HEK293 (cell line): ENCODE results near the gene AK3.

Experiments used
- CTCF ChIA-PET: fragments of 350-600 bp; formaldehyde crosslinking; extraction: SDS; loops from one replicate; lab custom pipeline; 2021; ENCODE audit warnings: antibody characterized with exemption; lab: Yijun Ruan, JAX
- POLR2A ChIA-PET: fragments of 300-600 bp; formaldehyde crosslinking; extraction: SDS; loops from one replicate; lab custom pipeline; 2020; ENCODE audit warnings: antibody characterized with exemption, inconsistent platforms; lab: Yijun Ruan, JAX
- H3K27ac ChIP-seq: fragments of 200-500 bp; sonication (Bioruptor generic); 2 replicates; pipeline ENCODE4 v1.5.1; 2014; ENCODE audit warnings: low read depth, low read length, control low read depth, inconsistent platforms; ENCODE audit errors: extremely low read depth
- H3K36me3 ChIP-seq, 2 experiments: fragments of 200-500 bp in 1 of 2; sonication (Bioruptor generic) in 1 of 2; 1 replicate in 1 of 2; 2 replicates in 1 of 2; pipeline ENCODE4 v1.5.1; 2014 to 2017; ENCODE audit warnings: inconsistent platforms in 2 of 2, low read length in 2 of 2; ENCODE audit not compliant: control insufficient read depth in 2 of 2, insufficient read depth in 1 of 2
- H3K4me1 ChIP-seq: fragments of 200-500 bp; sonication (Bioruptor generic); 2 replicates; pipeline ENCODE4 v1.5.1; 2014; ENCODE audit warnings: mild to moderate bottlenecking, low read length, inconsistent platforms; ENCODE audit not compliant: control insufficient read depth, insufficient read depth
- H3K4me3 ChIP-seq: 2 replicates; pipeline ENCODE4 v1.5.1; 2011; ENCODE audit warnings: low read depth, mild to moderate bottlenecking, control low read depth, low read length, moderate library complexity
- H3K9me3 ChIP-seq: fragments of 200-500 bp; sonication (Bioruptor generic); 2 replicates; pipeline ENCODE4 v1.5.1; 2014; ENCODE audit warnings: low read depth, low read length, inconsistent platforms; ENCODE audit not compliant: control insufficient read depth, insufficient read depth
- HOXA7 ChIP-seq: sonication (generic); formaldehyde crosslinking; IDR thresholded peaks from 2 replicates; pipeline ENCODE4 v1.8.1; 2022; ENCODE audit warnings: missing genetic modification reagents, borderline replicate concordance
- RBAK ChIP-seq: fragments of 450-650 bp; formaldehyde crosslinking; IDR thresholded peaks from 2 replicates; pipeline ENCODE4 v1.5.1; 2016; ENCODE audit warnings: missing biosample characterization, missing genetic modification characterization
- TCF7L2 ChIP-seq: IDR thresholded peaks from 2 replicates; pipeline ENCODE4 v1.6.1; 2011; ENCODE audit warnings: low read depth, mild to moderate bottlenecking, inconsistent platforms, low read length, moderate library complexity, borderline replicate concordance
- ZBTB1 ChIP-seq: fragments of 450-650 bp; formaldehyde crosslinking; IDR thresholded peaks from 2 replicates; pipeline ENCODE4 v1.5.1; 2016; ENCODE audit warnings: missing biosample characterization, missing genetic modification characterization
- ZBTB26 ChIP-seq: fragments of 450-650 bp; formaldehyde crosslinking; optimal IDR thresholded peaks from 2 replicates; pipeline ENCODE3; 2016; ENCODE audit warnings: missing biosample characterization, mild to moderate bottlenecking, missing genetic modification characterization
- ZFP69B ChIP-seq: fragments of 450-650 bp; formaldehyde crosslinking; IDR thresholded peaks from 2 replicates; pipeline ENCODE4 v1.5.1; 2016; ENCODE audit warnings: missing biosample characterization, missing genetic modification characterization
- ZIC2 ChIP-seq: fragments of 450-650 bp; formaldehyde crosslinking; IDR thresholded peaks from 2 replicates; pipeline ENCODE4 v1.5.1; 2016; ENCODE audit warnings: missing biosample characterization, missing genetic modification characterization
- ZNF112 ChIP-seq: fragments of 450-650 bp; formaldehyde crosslinking; IDR thresholded peaks from 2 replicates; pipeline ENCODE4 v1.5.0; 2017; ENCODE audit warnings: missing biosample characterization, missing genetic modification characterization
- ZNF146 ChIP-seq: fragments of 450-650 bp; formaldehyde crosslinking; IDR thresholded peaks from 2 replicates; pipeline ENCODE4 v1.5.1; 2016; ENCODE audit warnings: missing biosample characterization, missing genetic modification characterization
- ZNF169 ChIP-seq: fragments of 450-650 bp; formaldehyde crosslinking; IDR thresholded peaks from 2 replicates; pipeline ENCODE4 v1.5.1; 2016; ENCODE audit warnings: missing biosample characterization, missing genetic modification characterization
- ZNF202 ChIP-seq: fragments of 450-650 bp; formaldehyde crosslinking; IDR thresholded peaks from 2 replicates; pipeline ENCODE4 v1.5.1; 2016; ENCODE audit warnings: missing biosample characterization, missing genetic modification characterization, borderline replicate concordance
- ZNF366 ChIP-seq: fragments of 450-650 bp; formaldehyde crosslinking; conservative IDR thresholded peaks from 2 replicates; pipeline ENCODE4 v1.5.1; 2016; ENCODE audit warnings: missing biosample characterization, missing genetic modification characterization
- ZNF416 ChIP-seq: fragments of 450-650 bp; formaldehyde crosslinking; IDR thresholded peaks from 2 replicates; pipeline ENCODE4 v1.5.1; 2016; ENCODE audit warnings: missing biosample characterization, missing genetic modification characterization
- ZNF433 ChIP-seq: fragments of 450-650 bp; formaldehyde crosslinking; IDR thresholded peaks from 2 replicates; pipeline ENCODE4 v1.5.1; 2016; ENCODE audit warnings: missing biosample characterization, missing genetic modification characterization, low read depth
- ZNF645 ChIP-seq: fragments of 450-650 bp; formaldehyde crosslinking; IDR thresholded peaks from 2 replicates; pipeline ENCODE4; 2016; ENCODE audit warnings: missing biosample characterization, missing genetic modification characterization
- TF ChIP-seq, protein P1 (sequence below): fragments of 450-650 bp; formaldehyde crosslinking; IDR thresholded peaks from 2 replicates; pipeline ENCODE4 v1.5.1; 2016; ENCODE audit warnings: missing biosample characterization, missing genetic modification characterization
- TF ChIP-seq, protein P2 (sequence below): fragments of 450-650 bp; formaldehyde crosslinking; IDR thresholded peaks from 2 replicates; pipeline ENCODE4 v1.5.1; 2016; ENCODE audit warnings: missing biosample characterization, missing genetic modification characterization, low read depth

The AK3 gene

DNA sequence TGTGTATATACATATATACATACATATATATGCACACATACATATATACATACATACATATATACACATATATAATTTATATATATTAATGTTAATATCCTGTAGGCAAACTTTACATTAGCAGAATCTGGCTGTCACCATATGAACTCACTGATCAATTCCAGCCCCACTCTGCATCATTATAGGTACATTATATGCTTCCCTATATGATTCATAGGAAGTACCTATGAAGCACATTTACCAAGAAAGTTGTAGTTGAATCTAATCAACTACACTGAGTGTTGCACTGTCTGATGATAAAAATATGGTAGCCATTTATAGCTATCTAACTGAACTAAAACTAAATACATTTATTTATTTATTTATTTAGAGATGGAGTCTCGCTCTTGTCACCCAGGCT, 69.3 kb downstream of the AK3 start:
- ChIA-PET CTCF (interaction anchor here (2.3 kb wide), 1 partner anchor 10 kb away, joined by 6 read pairs; the partner anchor contains the start of gene PLPP6), POLR2A (no interaction called here)
- H3K27ac ChIP-seq, result no peak overlapping the region
- no peaks in the 10 kb centered on the region for H3K9me3 ChIP-seq
- TF ChIP-seq ZNF645 (tag by site-specific recombination) (no peak), ZNF433 (tag by site-specific recombination) (no peak), ZBTB26 (tag by site-specific recombination) (no peak), ZNF112 (no peak), ZNF202 (tag by site-specific recombination) (no peak), ZIC2 (tag by site-specific recombination) (no peak), RBAK (tag by site-specific recombination) (no peak), TCF7L2 (no peak), ZFP69B (tag by site-specific recombination) (no peak), ZNF169 (tag by site-specific recombination) (no peak), ZNF366 (no peak), ZNF416 (tag by site-specific recombination) (no peak)
- TF ChIP-seq, protein P1, sequence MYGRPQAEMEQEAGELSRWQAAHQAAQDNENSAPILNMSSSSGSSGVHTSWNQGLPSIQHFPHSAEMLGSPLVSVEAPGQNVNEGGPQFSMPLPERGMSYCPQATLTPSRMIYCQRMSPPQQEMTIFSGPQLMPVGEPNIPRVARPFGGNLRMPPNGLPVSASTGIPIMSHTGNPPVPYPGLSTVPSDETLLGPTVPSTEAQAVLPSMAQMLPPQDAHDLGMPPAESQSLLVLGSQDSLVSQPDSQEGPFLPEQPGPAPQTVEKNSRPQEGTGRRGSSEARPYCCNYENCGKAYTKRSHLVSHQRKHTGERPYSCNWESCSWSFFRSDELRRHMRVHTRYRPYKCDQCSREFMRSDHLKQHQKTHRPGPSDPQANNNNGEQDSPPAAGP, result no peak
- TF ChIP-seq, protein P2, sequence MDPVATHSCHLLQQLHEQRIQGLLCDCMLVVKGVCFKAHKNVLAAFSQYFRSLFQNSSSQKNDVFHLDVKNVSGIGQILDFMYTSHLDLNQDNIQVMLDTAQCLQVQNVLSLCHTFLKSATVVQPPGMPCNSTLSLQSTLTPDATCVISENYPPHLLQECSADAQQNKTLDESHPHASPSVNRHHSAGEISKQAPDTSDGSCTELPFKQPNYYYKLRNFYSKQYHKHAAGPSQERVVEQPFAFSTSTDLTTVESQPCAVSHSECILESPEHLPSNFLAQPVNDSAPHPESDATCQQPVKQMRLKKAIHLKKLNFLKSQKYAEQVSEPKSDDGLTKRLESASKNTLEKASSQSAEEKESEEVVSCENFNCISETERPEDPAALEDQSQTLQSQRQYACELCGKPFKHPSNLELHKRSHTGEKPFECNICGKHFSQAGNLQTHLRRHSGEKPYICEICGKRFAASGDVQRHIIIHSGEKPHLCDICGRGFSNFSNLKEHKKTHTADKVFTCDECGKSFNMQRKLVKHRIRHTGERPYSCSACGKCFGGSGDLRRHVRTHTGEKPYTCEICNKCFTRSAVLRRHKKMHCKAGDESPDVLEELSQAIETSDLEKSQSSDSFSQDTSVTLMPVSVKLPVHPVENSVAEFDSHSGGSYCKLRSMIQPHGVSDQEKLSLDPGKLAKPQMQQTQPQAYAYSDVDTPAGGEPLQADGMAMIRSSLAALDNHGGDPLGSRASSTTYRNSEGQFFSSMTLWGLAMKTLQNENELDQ (tag by site-specific recombination), result no peak
- no peaks in the 10 kb centered on the region for H3K36me3 ChIP-seq
- no peak overlapping the region for H3K4me3 ChIP-seq
- H3K4me1 ChIP-seq, result no peaks in the 10 kb centered on the region

GRCh38 chr9:4670591-4670990, 70.4 kb downstream of the AK3 start:
- Histone ChIP-seq H3K36me3 (no peaks in the 10 kb centered on the region), H3K4me1 (no peaks in the 10 kb centered on the region; the same call in 1 of the 2 replicates), H3K27ac (no peak overlapping the region), H3K9me3 (no peaks in the 10 kb centered on the region), H3K4me3 (no peak overlapping the region)
- ChIA-PET CTCF (interaction anchor here (0.6 to 2.3 kb wide), 2 partner anchors 9 to 317 kb away, joined by 3 to 6 read pairs; partner anchors contain the start of gene PLPP6), POLR2A (no interaction called here)
- TF ChIP-seq ZBTB1 (tag by site-specific recombination), result no peak

GRCh38 chr9:4669890-4670289, 71.1 kb downstream of the AK3 start:
- no peak overlapping the region for H3K4me3 ChIP-seq
- CTCF ChIA-PET, result interaction anchor here (2.3 kb wide), 1 partner anchor 8 kb away, joined by 6 read pairs; the partner anchor contains the start of gene PLPP6
- TF ChIP-seq HOXA7 (CRISPR knock-in tag) (no peak), ZNF146 (tag by site-specific recombination) (peak; percentile 89)
- H3K9me3 ChIP-seq, result no peaks in the 10 kb centered on the region
- POLR2A ChIA-PET, result no interaction called here
- H3K4me1 ChIP-seq, result peaks cover 5% of the 10 kb centered on the region
- no peaks in the 10 kb centered on the region for H3K36me3 ChIP-seq
- H3K27ac ChIP-seq, result no peak overlapping the region
